Neural progenitor cell (in vitro differentiated cells): Measurements from ENCODE around the gene TLR5. TPM values are rescaled to one million over a fixed set of nuclear protein-coding genes. Genes with fewer than 3 reads are reported as not detected.

Source experiments
- DNase-seq: peaks from one replicate; pipeline ENCODE4 v3.0.0-alpha.2; 2016; ENCODE audit warnings: low spot score
- H2AFZ ChIP-seq: fragments of 200-600 bp; sonication (generic); replicated peaks from 2 replicates; pipeline ENCODE4 v1.6.1; 2016; ENCODE audit warnings: antibody characterized with exemption
- H3F3A ChIP-seq: fragments of 200-600 bp; sonication (generic); 2 replicates; pipeline ENCODE4 v1.6.1; 2016; ENCODE audit warnings: antibody characterized with exemption, low read depth
- H3K27ac ChIP-seq: fragments of 200-600 bp; sonication (generic); 2 replicates; pipeline ENCODE4 v1.5.1; 2016; ENCODE audit warnings: mild to moderate bottlenecking
- H3K27me3 ChIP-seq: fragments of 200-600 bp; sonication (generic); 2 replicates; pipeline ENCODE4 v1.6.1; 2016; ENCODE audit warnings: mild to moderate bottlenecking, moderate library complexity
- H3K36me3 ChIP-seq: fragments of 200-600 bp; sonication (generic); 2 replicates; pipeline ENCODE4 v1.5.1; 2016
- H3K4me1 ChIP-seq: fragments of 200-600 bp; sonication (generic); 2 replicates; pipeline ENCODE4 v1.6.1; 2016; ENCODE audit warnings: mixed run types
- H3K4me2 ChIP-seq: fragments of 200-600 bp; sonication (generic); 2 replicates; pipeline ENCODE4 v1.6.1; 2016
- H3K4me3 ChIP-seq: fragments of 200-600 bp; sonication (generic); 2 replicates; pipeline ENCODE4 v1.5.1; 2016
- H3K79me2 ChIP-seq: fragments of 200-600 bp; sonication (generic); 2 replicates; pipeline ENCODE4 v1.6.1; 2016; ENCODE audit warnings: low read depth
- H3K9ac ChIP-seq: fragments of 200-600 bp; sonication (generic); 2 replicates; pipeline ENCODE4 v1.6.1; 2016
- H3K9me3 ChIP-seq: fragments of 200-600 bp; sonication (generic); 2 replicates; pipeline ENCODE4 v1.5.1; 2016; ENCODE audit warnings: low read depth
- H4K20me1 ChIP-seq: fragments of 200-600 bp; sonication (generic); 2 replicates; pipeline ENCODE4 v1.6.1; 2016; ENCODE audit warnings: low read depth
- H3K27ac Mint-ChIP-seq: 3 replicates; pipeline ENCODE4 v1.8.0; 2021; ENCODE audit warnings: mixed read lengths
- H3K27me3 Mint-ChIP-seq: 2 replicates; pipeline ENCODE4 v1.8.0; 2022; ENCODE audit warnings: low read depth, mild to moderate bottlenecking, inconsistent platforms, moderate library complexity, mixed read lengths; ENCODE audit not compliant: insufficient read depth
- H3K36me3 Mint-ChIP-seq: 3 replicates; pipeline ENCODE4 v1.8.0; 2021; ENCODE audit warnings: mixed read lengths
- H3K4me1 Mint-ChIP-seq: 3 replicates; pipeline ENCODE4 v1.8.0; 2021; ENCODE audit warnings: mixed read lengths
- H3K4me3 Mint-ChIP-seq: 3 replicates; pipeline ENCODE4 v1.8.0; 2021; ENCODE audit warnings: mild to moderate bottlenecking, moderate library complexity, mixed read lengths
- H3K9me3 Mint-ChIP-seq: 3 replicates; pipeline ENCODE4 v1.8.0; 2020; ENCODE audit warnings: mixed read lengths
- CTCF ChIP-seq: fragments of 200-600 bp; sonication (generic); IDR thresholded peaks from 2 replicates; pipeline ENCODE4 v1.5.1; 2017; ENCODE audit warnings: antibody characterized with exemption, mild to moderate bottlenecking
- EZH2 ChIP-seq: fragments of 200-600 bp; sonication (generic); IDR thresholded peaks from 2 replicates; pipeline ENCODE4 v1.6.1; 2017; ENCODE audit warnings: antibody characterized with exemption, mild to moderate bottlenecking, moderate library complexity
- EZH2phosphoT487 ChIP-seq: fragments of 200-600 bp; sonication (generic); IDR thresholded peaks from 2 replicates; pipeline ENCODE4 v1.6.1; 2017; ENCODE audit warnings: antibody characterized with exemption
- total RNA-seq: library from RNA; depleted of rRNA; stranded (reverse); fragments of >200 nt; gene quantifications from 2 replicates; pipeline ENCODE4 v1.2.3, GENCODE V29; 2015; ENCODE audit warnings: low replicate concordance

The TLR5 gene
- total RNA-seq, 1 donor from 2014 or later: 0.30 TPM

DNA sequence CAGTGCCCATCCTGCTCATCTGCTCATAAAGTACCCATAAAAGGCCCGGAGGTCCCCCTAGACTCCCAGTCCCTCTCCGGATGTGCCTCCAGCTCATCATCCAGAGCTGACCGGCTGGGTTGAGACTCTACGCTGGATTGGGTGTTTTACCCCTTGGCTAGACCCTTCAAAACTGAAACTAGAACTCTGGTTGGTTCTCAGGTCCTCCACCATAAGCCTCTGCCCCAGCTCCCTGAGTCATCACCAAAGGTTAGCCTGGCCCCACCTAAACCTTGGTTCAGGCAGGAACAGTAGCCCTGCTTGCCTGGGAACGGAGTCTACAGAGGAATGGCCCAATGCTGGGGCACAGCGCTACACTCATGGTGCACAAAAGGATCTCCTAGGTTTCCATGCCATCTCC, 75.1 kb downstream of the TLR5 start:
- H4K20me1 ChIP-seq: no peaks in the 10 kb centered on the region
- Mint-ChIP-seq H3K36me3 (no peaks in the 10 kb centered on the region), H3K27me3 (peaks cover 2% of the 10 kb centered on the region), H3K4me3 (no peak overlapping the region), H3K9me3 (peaks cover 2% of the 10 kb centered on the region), H3K27ac (no peak overlapping the region), H3K4me1 (no peaks in the 10 kb centered on the region)
- no peak overlapping the region for H3K4me3 ChIP-seq
- H3K9me3 ChIP-seq: no peaks in the 10 kb centered on the region
- no peaks in the 10 kb centered on the region for H3K36me3 ChIP-seq
- TF ChIP-seq CTCF (no peak), EZH2 (no peak), EZH2phosphoT487 (no peak)
- no peaks in the 10 kb centered on the region for H3K79me2 ChIP-seq
- no peak overlapping the region for H2AFZ ChIP-seq
- no peak overlapping the region for H3K4me2 ChIP-seq
- H3K4me1 ChIP-seq: no peaks in the 10 kb centered on the region
- H3K27me3 ChIP-seq: no peaks in the 10 kb centered on the region
- no peak for DNase-seq
- H3K27ac ChIP-seq: no peak overlapping the region
- H3K9ac ChIP-seq: no peak overlapping the region
- no peaks in the 10 kb centered on the region for H3F3A ChIP-seq

DNA sequence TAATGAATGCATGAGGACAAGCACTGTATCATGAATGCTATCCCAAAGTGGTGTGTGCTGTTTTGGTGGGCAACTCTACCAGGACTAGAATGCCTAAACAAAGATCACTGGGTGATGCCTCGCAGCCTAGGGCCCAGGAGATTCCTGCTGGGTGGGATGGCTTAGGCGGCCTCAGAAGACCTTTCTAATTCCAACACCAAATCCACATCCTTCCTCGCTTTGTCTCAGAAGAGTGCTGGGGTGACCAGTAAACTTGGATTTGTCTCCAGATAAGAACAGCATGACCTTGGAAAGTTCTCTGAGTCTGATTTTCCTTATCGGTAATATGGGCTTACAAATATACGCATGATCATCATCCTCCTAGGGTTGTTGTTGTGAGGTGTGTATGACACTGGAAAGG, 76.6 kb downstream of the TLR5 start:
- no peaks in the 10 kb centered on the region for H3F3A ChIP-seq
- no peaks in the 10 kb centered on the region for H3K36me3 ChIP-seq
- Mint-ChIP-seq H3K4me3 (no peak overlapping the region), H3K27me3 (peaks cover 2% of the 10 kb centered on the region), H3K27ac (no peak overlapping the region), H3K4me1 (no peaks in the 10 kb centered on the region), H3K9me3 (peaks cover 2% of the 10 kb centered on the region), H3K36me3 (no peaks in the 10 kb centered on the region)
- H3K27ac ChIP-seq: no peak overlapping the region
- H3K79me2 ChIP-seq: no peaks in the 10 kb centered on the region
- no peak for DNase-seq
- no peaks in the 10 kb centered on the region for H4K20me1 ChIP-seq
- no peaks in the 10 kb centered on the region for H3K4me1 ChIP-seq
- H3K9me3 ChIP-seq: no peaks in the 10 kb centered on the region
- no peak for TF ChIP-seq EZH2
- no peak for TF ChIP-seq CTCF
- TF ChIP-seq EZH2phosphoT487: no peak
- H3K9ac ChIP-seq: no peak overlapping the region
- no peak overlapping the region for H2AFZ ChIP-seq
- H3K4me3 ChIP-seq: no peak overlapping the region
- no peak overlapping the region for H3K4me2 ChIP-seq
- H3K27me3 ChIP-seq: no peaks in the 10 kb centered on the region

DNA sequence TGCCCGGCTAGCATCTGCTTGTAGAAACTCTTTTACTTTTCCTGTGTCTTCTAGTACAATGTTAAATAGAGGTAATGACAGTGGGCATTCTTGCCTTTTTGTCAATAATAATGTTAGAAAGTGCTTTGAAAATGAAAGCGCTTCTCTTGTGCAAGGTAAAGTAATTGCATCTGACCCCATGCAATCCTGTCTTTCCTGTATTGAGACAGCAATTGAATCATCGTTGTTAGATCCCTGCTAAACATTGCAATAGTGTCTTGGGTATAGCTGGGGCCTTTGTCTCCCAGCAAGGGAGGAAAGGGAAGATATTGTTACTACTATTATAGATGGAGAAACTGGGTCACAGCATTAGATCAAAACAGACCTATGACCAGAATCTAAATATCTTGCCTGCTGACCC, 80.9 kb downstream of the TLR5 start:
- no peak overlapping the region for H3K9ac ChIP-seq
- H3K79me2 ChIP-seq: no peaks in the 10 kb centered on the region
- H4K20me1 ChIP-seq: no peaks in the 10 kb centered on the region
- H3K27ac ChIP-seq: no peak overlapping the region
- no peak for TF ChIP-seq EZH2phosphoT487
- TF ChIP-seq EZH2: no peak
- no peak for TF ChIP-seq CTCF
- H3K27me3 ChIP-seq: no peaks in the 10 kb centered on the region
- H2AFZ ChIP-seq: peak overlapping the region; percentile 6
- no peak overlapping the region for H3K4me3 ChIP-seq
- no peak overlapping the region for H3K4me3 Mint-ChIP-seq
- H3K27me3 Mint-ChIP-seq: peaks cover 3% of the 10 kb centered on the region
- no peak for DNase-seq
- H3K36me3 ChIP-seq: no peaks in the 10 kb centered on the region
- no peaks in the 10 kb centered on the region for H3K4me1 Mint-ChIP-seq
- H3K36me3 Mint-ChIP-seq: no peaks in the 10 kb centered on the region
- H3K27ac Mint-ChIP-seq: no peak overlapping the region
- peaks cover 2% of the 10 kb centered on the region for H3K9me3 Mint-ChIP-seq
- no peak overlapping the region for H3K4me2 ChIP-seq
- no peaks in the 10 kb centered on the region for H3K9me3 ChIP-seq
- H3K4me1 ChIP-seq: no peaks in the 10 kb centered on the region
- H3F3A ChIP-seq: no peaks in the 10 kb centered on the region

DNA sequence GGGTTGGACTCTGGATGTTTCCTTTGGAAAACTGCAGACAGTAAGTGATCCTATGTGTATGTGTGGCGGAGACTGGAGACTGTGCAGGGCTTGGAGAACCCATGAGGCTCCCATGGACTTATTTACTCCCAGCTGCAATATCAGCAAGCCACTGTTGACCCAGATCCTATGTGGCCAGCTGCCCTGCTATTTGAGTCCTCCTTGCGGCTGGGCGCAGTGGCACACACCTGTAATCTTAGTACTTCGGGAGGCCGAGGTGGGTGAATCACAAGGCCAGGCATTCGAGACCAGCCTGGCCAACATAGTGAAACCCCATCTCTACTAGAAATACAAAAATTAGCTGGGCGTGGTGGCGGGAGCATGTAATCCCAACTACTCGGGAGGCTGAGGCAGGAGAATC, 83.5 kb downstream of the TLR5 start:
- Histone ChIP-seq H3K9me3 (no peaks in the 10 kb centered on the region), H3K4me1 (no peaks in the 10 kb centered on the region), H3F3A (no peaks in the 10 kb centered on the region), H3K9ac (no peak overlapping the region), H2AFZ (no peak overlapping the region), H3K4me3 (no peak overlapping the region), H3K36me3 (no peaks in the 10 kb centered on the region), H4K20me1 (no peaks in the 10 kb centered on the region), H3K27ac (no peak overlapping the region), H3K4me2 (no peak overlapping the region), H3K79me2 (no peaks in the 10 kb centered on the region), H3K27me3 (no peaks in the 10 kb centered on the region)
- no peaks in the 10 kb centered on the region for H3K4me1 Mint-ChIP-seq
- H3K36me3 Mint-ChIP-seq: no peaks in the 10 kb centered on the region
- H3K9me3 Mint-ChIP-seq: no peaks in the 10 kb centered on the region
- TF ChIP-seq EZH2phosphoT487: no peak
- no peak for DNase-seq
- no peak overlapping the region for H3K4me3 Mint-ChIP-seq
- H3K27me3 Mint-ChIP-seq: peaks cover 3% of the 10 kb centered on the region
- no peak overlapping the region for H3K27ac Mint-ChIP-seq

Other genes with a start within 250 kb of the TLR5 start
- gene SUSD4, start 220.9 kb upstream of the TLR5 start, total RNA-seq: 1.6 and 3.5 TPM in 2 replicates